Fibroblast of lung (primary cell): ENCODE data around the gene PDCD10.

Source experiments
- CTCF ChIP-seq, 2 donors: IDR thresholded peaks in 1 of 2; conservative IDR thresholded peaks in 1 of 2; 1 replicate in 1 of 2; 2 replicates in 1 of 2; pipeline ENCODE4 v1.5.1; 2011 to 2012; ENCODE audit warnings: low read length in 2 of 2, control low read depth in 1 of 2, inconsistent platforms in 1 of 2, low read depth in 1 of 2, mild to moderate bottlenecking in 1 of 2
- EZH2 ChIP-seq: IDR thresholded peaks from 2 replicates; pipeline ENCODE4 v1.5.1; 2012; ENCODE audit warnings: low read length, control low read depth, mild to moderate bottlenecking; ENCODE audit errors: missing control alignments

- TF ChIP-seq CTCF (conservative IDR thresholded peaks at IDR 0.05 in 1 of 2, IDR thresholded peaks at IDR 0.05 in 1 of 2; ENCODE audit: low read depth in 1 of 2, low read length in 2 of 2) (peak; percentile 69 to 71), EZH2 (no peak)
Observed at GRCh38 chr3:167740961-167741587, 6.4 kb upstream of the PDCD10 start.
